ENCODE data around the gene WNK1. TPM values are rescaled to one million over a fixed set of nuclear protein-coding genes. Genes with fewer than 3 reads are reported as not detected.

The WNK1 gene
- total and polyA plus RNA-seq, 2 experiments from 2014 or later, result 41.5 to 47.2 TPM

GRCh38 chr12:851913-852312 is 99.5 kb downstream of the WNK1 start:
- in situ Hi-C loops (cut with MboI), result no loop called here
- H3K36me3 ChIP-seq (ENCODE audit: low read depth), result no peaks in the 10 kb centered on the region
- no peaks in the 10 kb centered on the region for H3K9me3 ChIP-seq (ENCODE audit: low read depth)
- no peaks in the 10 kb centered on the region for H4K20me1 ChIP-seq (ENCODE audit: insufficient read depth)
- no peak overlapping the region for H2AFZ ChIP-seq
- peaks cover 40% of the 10 kb centered on the region for H3F3A ChIP-seq (ENCODE audit: insufficient read depth)
- H3K9ac ChIP-seq, result peak overlapping the region; percentile 49
- WGBS, 2 experiments (ENCODE audit: low coverage in 1 of 2, low lambda C conversion rate in 2 of 2, missing lambda C conversion rate in 2 of 2), result 9 to 14% methylated on average over 3 of the region's 3 CpGs
- peaks cover 44% of the 10 kb centered on the region for H3K4me1 ChIP-seq (ENCODE audit: insufficient read depth)
- peak overlapping the region; percentile 63 for H3K4me2 ChIP-seq (ENCODE audit: unreplicated experiment)
- peak overlapping the region; percentile 51 for H3K4me3 ChIP-seq
- no peaks in the 10 kb centered on the region for H3K27me3 ChIP-seq (replicated peaks; ENCODE audit: insufficient read depth)
- TF ChIP-seq EZH2phosphoT487 (IDR thresholded peaks at IDR 0.05; ENCODE audit: insufficient read depth, low read depth), result no peak
- TF ChIP-seq EZH2 (IDR thresholded peaks at IDR 0.05; ENCODE audit: insufficient read depth, poor library complexity, severe bottlenecking), result no peak
- peak overlapping the region; percentile 71 for H3K27ac ChIP-seq
- peak; percentile 90 for DNase-seq
- peaks cover 88% of the 10 kb centered on the region for H3K79me2 ChIP-seq (ENCODE audit: insufficient read depth)
- H3K9me2 ChIP-seq (ENCODE audit: insufficient read depth), result no peaks in the 10 kb centered on the region

- H3F3A ChIP-seq (ENCODE audit: insufficient read depth), result peaks cover 49% of the 10 kb centered on the region
- H4K20me1 ChIP-seq (ENCODE audit: insufficient read depth), result no peaks in the 10 kb centered on the region
- H3K36me3 ChIP-seq (ENCODE audit: low read depth), result no peaks in the 10 kb centered on the region
- in situ Hi-C loops (cut with MboI), result no loop called here
- DNase-seq, result no peak
- peaks cover 50% of the 10 kb centered on the region for H3K4me1 ChIP-seq (ENCODE audit: insufficient read depth)
- no peaks in the 10 kb centered on the region for H3K9me2 ChIP-seq (ENCODE audit: insufficient read depth)
- H3K4me3 ChIP-seq, result 0 out of 2 replicates have a peak overlapping the region, but pooled peaks have one; percentile 51
- H3K27ac ChIP-seq, result peak overlapping the region; percentile 71
- peak overlapping the region; percentile 49 for H3K9ac ChIP-seq
- H3K79me2 ChIP-seq (ENCODE audit: insufficient read depth), result peaks cover 81% of the 10 kb centered on the region
- H2AFZ ChIP-seq, result no peak overlapping the region
- no peaks in the 10 kb centered on the region for H3K27me3 ChIP-seq (replicated peaks; ENCODE audit: insufficient read depth)
- peak overlapping the region; percentile 63 for H3K4me2 ChIP-seq (ENCODE audit: unreplicated experiment)
- TF ChIP-seq EZH2phosphoT487 (IDR thresholded peaks at IDR 0.05; ENCODE audit: insufficient read depth, low read depth), result no peak
- no peak for TF ChIP-seq EZH2 (IDR thresholded peaks at IDR 0.05; ENCODE audit: insufficient read depth, poor library complexity, severe bottlenecking)
- no peaks in the 10 kb centered on the region for H3K9me3 ChIP-seq (ENCODE audit: low read depth)
These were observed 100.5 kb downstream of the WNK1 start for GRCh38 chr12:852864-853263.

GRCh38 chr12:857611-858010 is 105.2 kb downstream of the WNK1 start:
- peak; percentile 94 for DNase-seq
- Histone ChIP-seq H3K27me3 (replicated peaks; ENCODE audit: insufficient read depth) (no peaks in the 10 kb centered on the region), H2AFZ (no peak overlapping the region), H3F3A (ENCODE audit: insufficient read depth) (peaks cover 26% of the 10 kb centered on the region), H3K4me1 (ENCODE audit: insufficient read depth) (peaks cover 26% of the 10 kb centered on the region), H3K9me3 (ENCODE audit: low read depth) (no peaks in the 10 kb centered on the region), H3K4me2 (ENCODE audit: unreplicated experiment) (peak overlapping the region; percentile 82), H3K36me3 (ENCODE audit: low read depth) (peaks cover 42% of the 10 kb centered on the region), H3K9ac (peak overlapping the region; percentile 19; the same call in 1 of the 2 replicates), H3K27ac (peak overlapping the region; percentile 69), H3K4me3 (peak overlapping the region; percentile 16), H3K79me2 (ENCODE audit: insufficient read depth) (peaks cover 83% of the 10 kb centered on the region), H3K9me2 (ENCODE audit: insufficient read depth) (no peaks in the 10 kb centered on the region), H4K20me1 (ENCODE audit: insufficient read depth) (no peaks in the 10 kb centered on the region)
- TF ChIP-seq EZH2 (IDR thresholded peaks at IDR 0.05; ENCODE audit: insufficient read depth, poor library complexity, severe bottlenecking) (no peak), EZH2phosphoT487 (IDR thresholded peaks at IDR 0.05; ENCODE audit: insufficient read depth, low read depth) (no peak)
- 1 to 3% methylated on average over 5 of the region's 5 CpGs for WGBS, 2 experiments (ENCODE audit: low coverage in 1 of 2, low lambda C conversion rate in 2 of 2, missing lambda C conversion rate in 2 of 2)
- in situ Hi-C loops (cut with MboI), result no loop called here

- Histone ChIP-seq H3F3A (ENCODE audit: insufficient read depth) (peaks cover 12% of the 10 kb centered on the region), H3K9me3 (ENCODE audit: low read depth) (no peaks in the 10 kb centered on the region), H3K36me3 (ENCODE audit: low read depth) (peaks cover 78% of the 10 kb centered on the region), H3K27me3 (replicated peaks; ENCODE audit: insufficient read depth) (no peaks in the 10 kb centered on the region), H3K9me2 (ENCODE audit: insufficient read depth) (no peaks in the 10 kb centered on the region), H3K79me2 (ENCODE audit: insufficient read depth) (peaks cover 69% of the 10 kb centered on the region), H4K20me1 (ENCODE audit: insufficient read depth) (no peaks in the 10 kb centered on the region), H2AFZ (no peak overlapping the region), H3K4me3 (no peak overlapping the region), H3K4me2 (ENCODE audit: unreplicated experiment) (no peak overlapping the region), H3K27ac (no peak overlapping the region), H3K9ac (no peak overlapping the region), H3K4me1 (ENCODE audit: insufficient read depth) (peaks cover 9% of the 10 kb centered on the region)
- 97 to 98% methylated on average over 4 of the region's 4 CpGs for WGBS, 2 experiments (ENCODE audit: low coverage in 1 of 2, low lambda C conversion rate in 2 of 2, missing lambda C conversion rate in 2 of 2)
- TF ChIP-seq EZH2phosphoT487 (IDR thresholded peaks at IDR 0.05; ENCODE audit: insufficient read depth, low read depth), result no peak
- DNase-seq, result no peak
- in situ Hi-C loops (cut with MboI), result no loop called here
These were observed 110.0 kb downstream of the WNK1 start for GRCh38 chr12:862303-862911.
